Smooth muscle cell (in vitro differentiated cells): ENCODE data around the gene EMP1. TPM values are rescaled to one million over a fixed set of nuclear protein-coding genes. Genes with fewer than 3 reads are reported as not detected.

Experiments used
- DNase-seq: peaks from one replicate; lab custom pipeline; 2025; ENCODE audit not compliant: unreplicated experiment; lab: John Stamatoyannopoulos, UW
- H2AFZ ChIP-seq: fragments of 200-600 bp; sonication (generic); 2 replicates; pipeline ENCODE4 v1.6.0; 2016; ENCODE audit warnings: antibody characterized with exemption, low read depth, mild to moderate bottlenecking
- H3F3A ChIP-seq: fragments of 200-600 bp; sonication (generic); 2 replicates; pipeline ENCODE4 v1.6.0; 2017; ENCODE audit warnings: antibody characterized with exemption, low read depth
- H3K27ac ChIP-seq: fragments of 200-600 bp; sonication (generic); 2 replicates; pipeline ENCODE4 v1.5.1; 2016; ENCODE audit warnings: low read depth, mild to moderate bottlenecking
- H3K27me3 ChIP-seq: fragments of 200-600 bp; sonication (generic); 2 replicates; pipeline ENCODE4 v1.6.1; 2016; ENCODE audit warnings: low read depth, mild to moderate bottlenecking
- H3K36me3 ChIP-seq: fragments of 200-600 bp; sonication (generic); 2 replicates; pipeline ENCODE4 v1.5.1; 2016; ENCODE audit warnings: low read depth
- H3K4me1 ChIP-seq: fragments of 200-600 bp; sonication (generic); 2 replicates; pipeline ENCODE4 v1.5.1; 2016; ENCODE audit warnings: low read depth
- H3K4me2 ChIP-seq: fragments of 200-600 bp; sonication (generic); 2 replicates; pipeline ENCODE4 v1.6.0; 2016; ENCODE audit warnings: mild to moderate bottlenecking
- H3K4me3 ChIP-seq: fragments of 200-600 bp; sonication (generic); 2 replicates; pipeline ENCODE4 v1.5.1; 2016; ENCODE audit warnings: mild to moderate bottlenecking
- H3K79me2 ChIP-seq: fragments of 200-600 bp; sonication (generic); 2 replicates; pipeline ENCODE4 v1.6.0; 2016; ENCODE audit warnings: low read depth, mild to moderate bottlenecking
- H3K9ac ChIP-seq: fragments of 200-600 bp; sonication (generic); 2 replicates; pipeline ENCODE4 v1.6.0; 2016; ENCODE audit warnings: low read depth
- H3K9me3 ChIP-seq: fragments of 200-600 bp; sonication (generic); replicated peaks from 2 replicates; pipeline ENCODE4 v1.5.1; 2016; ENCODE audit warnings: low read depth
- H4K20me1 ChIP-seq: fragments of 200-600 bp; sonication (generic); 2 replicates; pipeline ENCODE4 v1.6.0; 2016; ENCODE audit warnings: low read depth
- CTCF ChIP-seq: fragments of 200-600 bp; sonication (generic); IDR thresholded peaks from 2 replicates; pipeline ENCODE4 v1.5.1; 2017; ENCODE audit warnings: borderline replicate concordance, mild to moderate bottlenecking, antibody characterized with exemption; ENCODE audit not compliant: insufficient read depth, poor library complexity, severe bottlenecking
- WGBS: methylation state at CpG from one replicate; pipeline ENCODE4 v1.1.7; 2016; ENCODE audit warnings: low lambda C conversion rate; 5-methylcytosine and 5-hydroxymethylcytosine counted together
- polyA plus RNA-seq: library from polyadenylated mRNA; unstranded; fragments of >200 nt; fragmentation: Nextera tagmentation; extraction: Ambion mirVana; gene quantifications from 2 replicates; pipeline ENCODE4 v1.2.1, GENCODE V29; 2016
- total RNA-seq: library from RNA; depleted of rRNA; stranded (reverse); fragments of >200 nt; gene quantifications from 2 replicates; pipeline ENCODE4 v1.2.3, GENCODE V29; 2014

EMP1 gene
- total and polyA plus RNA-seq, 2 experiments from 2014 or later = 13.2 to 52.0 TPM

- TF ChIP-seq CTCF = no peak
- Histone ChIP-seq H3K36me3 (no peaks in the 10 kb centered on the region), H3K27me3 (no peaks in the 10 kb centered on the region), H3K27ac (peak overlapping the region; percentile 41), H4K20me1 (no peaks in the 10 kb centered on the region), H3K4me3 (no peak overlapping the region), H2AFZ (peak overlapping the region; percentile 15), H3K4me1 (no peaks in the 10 kb centered on the region), H3K4me2 (peak overlapping the region; percentile 18), H3K79me2 (no peaks in the 10 kb centered on the region), H3K9ac (no peak overlapping the region), H3F3A (peaks cover 7% of the 10 kb centered on the region), H3K9me3 (no peaks in the 10 kb centered on the region)
- DNase-seq = no peak
- WGBS = 57% methylated on average over 3 of the region's 3 CpGs
These were observed 42.4 kb upstream of the EMP1 start for GRCh38 chr12:13154027-13154538.

- Histone ChIP-seq H3K27me3 (no peaks in the 10 kb centered on the region), H3F3A (peaks cover 7% of the 10 kb centered on the region), H3K27ac (peak overlapping the region; percentile 41), H3K4me1 (no peaks in the 10 kb centered on the region), H3K9ac (no peak overlapping the region), H3K4me2 (peak overlapping the region; percentile 18), H4K20me1 (no peaks in the 10 kb centered on the region), H3K36me3 (no peaks in the 10 kb centered on the region), H3K4me3 (no peak overlapping the region), H3K9me3 (no peaks in the 10 kb centered on the region), H3K79me2 (no peaks in the 10 kb centered on the region), H2AFZ (peak overlapping the region; percentile 15)
- no peak for TF ChIP-seq CTCF
- DNase-seq = no peak
These were observed 41.7 kb upstream of the EMP1 start for GRCh38 chr12:13154831-13155230.

- Histone ChIP-seq H3K4me2 (peak overlapping the region; percentile 59), H3K79me2 (no peaks in the 10 kb centered on the region), H3K27ac (no peak overlapping the region), H4K20me1 (no peaks in the 10 kb centered on the region), H3K36me3 (no peaks in the 10 kb centered on the region), H3K27me3 (no peaks in the 10 kb centered on the region), H3K9me3 (no peaks in the 10 kb centered on the region), H3F3A (peaks cover 7% of the 10 kb centered on the region), H3K4me3 (no peak overlapping the region), H3K4me1 (no peaks in the 10 kb centered on the region), H3K9ac (no peak overlapping the region), H2AFZ (no peak overlapping the region)
- DNase-seq = no peak
- 22% methylated on average over 2 of the region's 2 CpGs for WGBS
- no peak for TF ChIP-seq CTCF
These were observed 40.2 kb upstream of the EMP1 start for GRCh38 chr12:13156277-13156676.

GRCh38 chr12:13161172-13161571 lies 35.4 kb upstream of the EMP1 start:
- no peak for DNase-seq
- H3K9ac ChIP-seq = no peak overlapping the region
- H3K27ac ChIP-seq = no peak overlapping the region
- no peaks in the 10 kb centered on the region for H3K4me1 ChIP-seq
- H2AFZ ChIP-seq = no peak overlapping the region
- peak; percentile 39 for TF ChIP-seq CTCF
- H3K9me3 ChIP-seq = no peaks in the 10 kb centered on the region
- H3K36me3 ChIP-seq = no peaks in the 10 kb centered on the region
- no peaks in the 10 kb centered on the region for H3F3A ChIP-seq
- H4K20me1 ChIP-seq = no peaks in the 10 kb centered on the region
- H3K4me2 ChIP-seq = no peak overlapping the region
- 85% methylated on average over 3 of the region's 3 CpGs for WGBS
- H3K27me3 ChIP-seq = no peaks in the 10 kb centered on the region
- H3K4me3 ChIP-seq = no peak overlapping the region
- H3K79me2 ChIP-seq = no peaks in the 10 kb centered on the region
